Stimulated activated CD8-positive, alpha-beta memory T cell treated with anti-CD3 and anti-CD28 coated beads, Interleukin-15, amount 100 ng/mL, for 4 hours (primary cell): ENCODE measurements around the gene COL9A3.

Source experiments
- DNase-seq, 2 donors: peaks; one replicate each; pipeline ENCODE4 v3.0.0-alpha.2; 2020; ENCODE audit warnings: low read depth in 2 of 2

Gene COL9A3

GRCh38 chr20:62880147-62880934, 63.5 kb downstream of the COL9A3 start:
- DNase-seq = no peak

- DNase-seq = no peak
Observed at GRCh38 chr20:62880935-62881661, 64.2 kb downstream of the COL9A3 start.

- no peak for DNase-seq
Observed at GRCh38 chr20:62881662-62882395, 65.0 kb downstream of the COL9A3 start.

- no peak for DNase-seq
Observed at GRCh38 chr20:62882426-62882825, 65.6 kb downstream of the COL9A3 start.

- DNase-seq = no peak
Observed at GRCh38 chr20:62884556-62884955, 67.7 kb downstream of the COL9A3 start.

- DNase-seq = no peak
Observed at GRCh38 chr20:62885046-62885895, 68.4 kb downstream of the COL9A3 start.

- DNase-seq = no peak
Observed at GRCh38 chr20:62885896-62886708, 69.3 kb downstream of the COL9A3 start.

- no peak for DNase-seq
Observed at GRCh38 chr20:62886709-62887058, 69.8 kb downstream of the COL9A3 start.

- no peak for DNase-seq
Observed at GRCh38 chr20:62887152-62887859, 70.5 kb downstream of the COL9A3 start.

- DNase-seq = no peak
Observed at GRCh38 chr20:62887860-62888239, 71.0 kb downstream of the COL9A3 start.

GRCh38 chr20:62888406-62888805, 71.6 kb downstream of the COL9A3 start:
- DNase-seq = no peak

GRCh38 chr20:62888910-62889309, 72.1 kb downstream of the COL9A3 start:
- DNase-seq = no peak

GRCh38 chr20:62889411-62889810, 72.6 kb downstream of the COL9A3 start:
- no peak for DNase-seq

- DNase-seq = no peak
Observed at GRCh38 chr20:62889871-62890270, 73.0 kb downstream of the COL9A3 start.

GRCh38 chr20:62890444-62890843, 73.6 kb downstream of the COL9A3 start:
- DNase-seq = no peak
